Panc1 (cell line): ENCODE data around the gene SLC5A6.

Experiments used
- POLR2AphosphoS5 ChIP-seq: IDR thresholded peaks from 2 replicates; pipeline ENCODE4 v1.6.1; 2012; ENCODE audit warnings: mild to moderate bottlenecking, low read depth, low read length, moderate library complexity
- REST ChIP-seq, 2 experiments: IDR thresholded peaks; 2 replicates each; pipeline ENCODE4 v1.6.1; 2011 to 2012; ENCODE audit warnings: low read depth in 2 of 2, control low read depth in 1 of 2, low read length in 1 of 2, mild to moderate bottlenecking in 1 of 2, moderate library complexity in 1 of 2; ENCODE audit not compliant: insufficient read depth in 1 of 2
- SIN3A ChIP-seq: IDR thresholded peaks from 2 replicates; pipeline ENCODE4 v1.6.1; 2012; ENCODE audit warnings: low read depth, mild to moderate bottlenecking, low read length, moderate library complexity, borderline replicate concordance; ENCODE audit not compliant: insufficient read depth
- TCF7L2 ChIP-seq: IDR thresholded peaks from 2 replicates; pipeline ENCODE4 v1.6.1; 2011; ENCODE audit warnings: mild to moderate bottlenecking, low read depth, low read length, inconsistent platforms
- TF ChIP-seq, protein P1 (sequence below): fragments of 450-650 bp; IDR thresholded peaks from 2 replicates; pipeline ENCODE4 v1.5.1; 2017; ENCODE audit warnings: mild to moderate bottlenecking

GRCh38 chr2:27150639-27151230, 61.3 kb downstream of the SLC5A6 start:
- TF ChIP-seq, protein P1, sequence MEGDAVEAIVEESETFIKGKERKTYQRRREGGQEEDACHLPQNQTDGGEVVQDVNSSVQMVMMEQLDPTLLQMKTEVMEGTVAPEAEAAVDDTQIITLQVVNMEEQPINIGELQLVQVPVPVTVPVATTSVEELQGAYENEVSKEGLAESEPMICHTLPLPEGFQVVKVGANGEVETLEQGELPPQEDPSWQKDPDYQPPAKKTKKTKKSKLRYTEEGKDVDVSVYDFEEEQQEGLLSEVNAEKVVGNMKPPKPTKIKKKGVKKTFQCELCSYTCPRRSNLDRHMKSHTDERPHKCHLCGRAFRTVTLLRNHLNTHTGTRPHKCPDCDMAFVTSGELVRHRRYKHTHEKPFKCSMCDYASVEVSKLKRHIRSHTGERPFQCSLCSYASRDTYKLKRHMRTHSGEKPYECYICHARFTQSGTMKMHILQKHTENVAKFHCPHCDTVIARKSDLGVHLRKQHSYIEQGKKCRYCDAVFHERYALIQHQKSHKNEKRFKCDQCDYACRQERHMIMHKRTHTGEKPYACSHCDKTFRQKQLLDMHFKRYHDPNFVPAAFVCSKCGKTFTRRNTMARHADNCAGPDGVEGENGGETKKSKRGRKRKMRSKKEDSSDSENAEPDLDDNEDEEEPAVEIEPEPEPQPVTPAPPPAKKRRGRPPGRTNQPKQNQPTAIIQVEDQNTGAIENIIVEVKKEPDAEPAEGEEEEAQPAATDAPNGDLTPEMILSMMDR: no peak
- TF ChIP-seq POLR2AphosphoS5 (no peak), TCF7L2 (no peak), REST (IDR thresholded peaks at IDR 0.05; ENCODE audit: insufficient read depth in 1 of 2, low read depth in 2 of 2, low read length in 1 of 2) (no peak), SIN3A (no peak)
